GM18519 (cell line): ENCODE data around the gene CCDC192.
"Not testable (repeated sequence)": the region's sequence is repeated elsewhere in the genome, so short reads cannot be mapped to it uniquely, and the experiment has no call there.

Experiments
- ATAC-seq: cut with Tn5 transposase; IDR thresholded peaks from one replicate; pipeline ENCODE4 v1.9.1; 2021; ENCODE audit warnings: mild to moderate bottlenecking, moderate library complexity; ENCODE audit not compliant: unreplicated experiment, low FRiP score

Gene CCDC192

GRCh38 chr5:127758766-127759283 is 55.6 kb downstream of the CCDC192 start:
- ATAC-seq, result no peak

- no peak for ATAC-seq
Measured at GRCh38 chr5:127761869-127762268, 58.7 kb downstream of the CCDC192 start.

GRCh38 chr5:127762412-127762811 is 59.2 kb downstream of the CCDC192 start:
- no peak for ATAC-seq

GRCh38 chr5:127766676-127767335 is 63.6 kb downstream of the CCDC192 start:
- no peak for ATAC-seq

- ATAC-seq, result no peak
Measured at GRCh38 chr5:127769386-127769785, 66.2 kb downstream of the CCDC192 start.

- no peak for ATAC-seq
Measured at GRCh38 chr5:127770272-127770671, 67.1 kb downstream of the CCDC192 start.

GRCh38 chr5:127772531-127772930 is 69.3 kb downstream of the CCDC192 start:
- ATAC-seq, result no peak

- no peak for ATAC-seq
Measured at GRCh38 chr5:127774221-127774620, 71.0 kb downstream of the CCDC192 start.

- no peak for ATAC-seq
Measured at GRCh38 chr5:127776477-127776876, 73.3 kb downstream of the CCDC192 start.

GRCh38 chr5:127777957-127778356 is 74.8 kb downstream of the CCDC192 start:
- ATAC-seq, result no peak

GRCh38 chr5:127782450-127782849 is 79.3 kb downstream of the CCDC192 start:
- not testable (repeated sequence) for ATAC-seq

GRCh38 chr5:127785098-127785927 is 82.1 kb downstream of the CCDC192 start:
- no peak for ATAC-seq

- no peak for ATAC-seq
Measured at GRCh38 chr5:127791439-127791838, 88.2 kb downstream of the CCDC192 start.

- not testable (repeated sequence) for ATAC-seq
Measured at GRCh38 chr5:127791908-127792307, 88.7 kb downstream of the CCDC192 start.

GRCh38 chr5:127793052-127793451 is 89.9 kb downstream of the CCDC192 start:
- ATAC-seq, result no peak

- ATAC-seq, result no peak
Measured at GRCh38 chr5:127793879-127794278, 90.7 kb downstream of the CCDC192 start.

GRCh38 chr5:127796211-127796610 is 93.0 kb downstream of the CCDC192 start:
- ATAC-seq, result no peak

GRCh38 chr5:127799293-127799905 is 96.2 kb downstream of the CCDC192 start:
- no peak for ATAC-seq

- ATAC-seq, result no peak
Measured at GRCh38 chr5:127801751-127802476, 98.7 kb downstream of the CCDC192 start.

GRCh38 chr5:127802477-127802865 is 99.3 kb downstream of the CCDC192 start:
- no peak for ATAC-seq
